NCI-H526 (cell line): ENCODE data around the gene MEFV.
"Not testable (repeated sequence)": the region's sequence is repeated elsewhere in the genome, so short reads cannot be mapped to it uniquely, and the experiment has no call there.

Experiments
- DNase-seq, 2 experiments: peaks; one replicate each; lab custom pipeline; 2025; lab: John Stamatoyannopoulos, UW

The MEFV gene

DNA sequence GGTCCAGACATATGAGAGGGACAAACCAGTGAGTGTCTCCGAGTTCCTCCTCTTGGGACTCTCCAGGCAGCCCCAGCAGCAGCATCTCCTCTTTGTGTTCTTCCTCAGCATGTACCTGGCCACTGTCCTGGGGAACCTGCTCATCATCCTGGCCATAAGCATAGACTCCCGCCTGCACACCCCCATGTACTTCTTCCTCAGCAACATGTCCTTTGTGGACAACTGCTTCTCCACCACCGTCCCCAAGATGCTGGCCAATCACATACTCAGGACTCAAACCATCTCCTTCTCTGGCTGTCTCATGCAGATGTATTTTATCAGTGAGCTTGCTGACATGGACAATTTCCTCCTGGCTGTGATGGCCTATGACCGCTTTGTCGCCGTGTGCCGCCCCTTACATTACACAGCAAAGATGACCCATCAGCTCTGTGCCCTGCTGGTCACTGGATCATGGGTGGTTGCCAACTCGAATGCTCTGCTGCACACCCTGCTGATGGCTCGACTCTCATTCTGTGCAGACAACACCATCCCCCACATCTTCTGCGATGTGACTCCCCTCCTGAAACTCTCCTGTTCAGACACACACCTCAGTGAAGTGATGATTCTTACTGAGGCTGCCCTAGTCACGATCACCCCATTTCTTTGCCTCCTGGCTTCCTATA, 40.7 kb downstream of the MEFV start:
- no peak for DNase-seq

DNA sequence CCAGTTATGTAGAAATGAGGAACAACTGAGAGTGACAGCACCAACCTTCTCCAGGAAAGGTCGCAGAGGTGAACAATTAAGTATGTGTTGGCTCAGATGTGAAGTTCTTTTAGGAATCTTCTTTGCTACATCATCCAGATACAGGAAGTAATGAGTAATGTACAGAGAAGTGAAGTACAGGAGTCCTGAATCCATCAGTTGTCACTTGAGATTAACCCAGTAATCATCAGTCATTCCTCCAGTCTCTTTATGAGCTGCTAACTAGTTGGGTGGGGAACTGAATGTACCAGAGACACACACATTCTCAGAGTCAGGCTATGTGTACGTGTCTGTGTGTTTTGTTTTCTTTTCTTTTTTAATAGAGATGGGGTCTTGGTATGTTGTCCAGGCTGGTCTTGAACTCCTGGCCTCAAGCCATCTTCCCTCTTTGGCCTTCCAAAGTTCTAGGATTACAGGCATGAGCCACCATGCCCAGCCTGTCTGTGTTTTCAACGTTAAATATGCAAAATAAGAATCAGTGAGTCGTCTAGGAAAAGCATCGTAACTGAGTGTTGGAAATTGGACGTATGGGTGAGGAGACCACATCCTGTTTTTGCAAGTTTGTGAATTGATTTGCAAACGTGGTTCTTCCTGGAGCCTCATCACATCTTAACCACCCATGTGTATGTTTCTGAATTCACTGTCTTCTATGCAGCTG, 41.4 kb downstream of the MEFV start:
- no peak for DNase-seq

- no peak for DNase-seq
Observed at GRCh38 chr16:3212567-3212966, 43.9 kb downstream of the MEFV start.

DNA sequence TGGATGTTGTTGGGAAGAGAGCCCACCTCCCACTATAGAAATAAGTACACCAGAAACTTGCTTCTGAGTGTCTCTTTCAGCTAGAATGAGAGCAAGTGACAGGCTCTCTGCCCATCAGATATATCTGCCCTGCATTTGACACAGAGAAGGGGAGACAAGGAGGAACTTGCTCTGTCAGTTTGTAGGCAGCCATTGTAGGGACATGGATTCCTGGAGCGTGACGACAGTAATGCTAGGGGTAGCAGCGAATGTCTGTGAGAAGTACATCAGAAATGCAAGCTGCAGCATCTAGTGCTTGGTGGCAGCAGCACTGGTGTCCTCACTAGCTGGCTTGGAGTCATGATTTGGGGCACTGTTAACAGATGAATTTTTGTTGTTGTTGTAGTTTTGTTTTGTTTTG, 44.4 kb downstream of the MEFV start:
- no peak for DNase-seq

DNA sequence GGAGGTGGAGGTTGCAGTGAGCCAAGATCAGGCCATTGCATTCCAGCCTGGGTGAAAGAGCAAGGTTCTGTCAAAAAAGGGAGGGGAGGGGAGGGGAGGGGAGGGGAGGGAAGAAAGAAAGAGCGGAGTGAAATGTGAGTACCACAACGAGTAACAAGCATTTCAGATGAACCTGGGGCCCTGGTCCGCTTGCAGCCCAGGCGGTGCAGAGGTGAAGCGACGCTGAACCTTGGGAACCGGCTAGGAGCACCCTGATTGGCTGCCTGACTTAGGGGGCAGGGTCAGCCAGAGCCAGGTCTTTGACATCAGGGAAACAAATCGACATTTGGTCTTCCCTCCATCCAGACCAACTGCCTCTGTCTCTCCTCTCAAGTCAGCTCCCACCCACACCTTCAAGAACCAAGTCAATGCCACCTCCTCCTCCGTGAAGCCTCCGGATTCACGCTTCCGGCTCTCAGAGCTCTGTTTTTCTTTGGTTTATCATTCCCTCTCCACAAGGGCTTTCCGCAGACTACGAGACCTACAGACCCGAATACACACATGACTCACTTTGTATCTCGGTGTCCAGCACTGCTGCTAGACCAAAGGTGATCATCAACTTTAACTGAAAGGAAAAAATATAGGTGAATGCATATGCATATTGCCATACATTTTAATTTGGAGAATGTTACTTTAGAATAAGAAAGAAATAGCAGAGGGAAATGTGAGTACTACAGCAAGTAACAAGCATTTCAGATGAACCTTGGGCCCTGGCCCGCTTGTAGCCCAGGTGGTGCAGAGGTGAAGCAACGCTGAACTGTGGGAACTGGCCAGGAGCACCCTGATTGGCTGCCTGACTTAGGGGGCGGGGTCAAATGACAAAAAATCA, 49.1 kb downstream of the MEFV start:
- DNase-seq, result no peak

- not testable (repeated sequence) for DNase-seq
Observed at GRCh38 chr16:3205939-3206338, 50.5 kb downstream of the MEFV start.

DNA sequence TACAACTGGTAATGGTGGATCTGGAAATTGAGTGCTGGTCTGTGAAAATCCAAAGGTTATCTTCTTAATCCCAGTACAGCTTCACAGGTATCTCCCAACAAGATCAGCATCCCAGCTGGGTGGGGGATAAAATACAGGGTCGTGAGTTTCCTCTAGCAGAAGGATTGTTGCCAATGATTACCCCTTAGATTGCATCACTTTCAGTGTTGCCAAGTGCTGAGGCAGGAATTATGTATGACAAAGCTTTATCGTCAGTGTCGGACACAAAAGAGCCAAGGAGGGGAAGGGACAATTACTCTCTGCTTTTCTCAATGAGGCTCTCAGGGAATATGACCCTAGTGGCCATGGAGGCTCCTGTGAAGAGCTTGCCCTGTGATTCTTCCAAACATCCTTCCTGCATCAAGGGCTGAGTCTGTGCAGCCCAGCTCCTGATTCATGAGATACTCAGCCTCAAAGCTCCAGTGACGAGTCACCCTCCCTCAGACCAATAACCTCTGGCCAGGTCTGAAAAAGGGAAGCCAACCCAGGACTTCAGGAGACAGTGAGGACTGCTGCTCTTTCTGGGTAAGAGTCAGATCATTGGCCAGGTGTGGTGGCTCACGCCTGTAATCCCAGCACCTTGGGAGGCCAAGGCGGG, 53.4 kb downstream of the MEFV start:
- DNase-seq, result no peak

DNA sequence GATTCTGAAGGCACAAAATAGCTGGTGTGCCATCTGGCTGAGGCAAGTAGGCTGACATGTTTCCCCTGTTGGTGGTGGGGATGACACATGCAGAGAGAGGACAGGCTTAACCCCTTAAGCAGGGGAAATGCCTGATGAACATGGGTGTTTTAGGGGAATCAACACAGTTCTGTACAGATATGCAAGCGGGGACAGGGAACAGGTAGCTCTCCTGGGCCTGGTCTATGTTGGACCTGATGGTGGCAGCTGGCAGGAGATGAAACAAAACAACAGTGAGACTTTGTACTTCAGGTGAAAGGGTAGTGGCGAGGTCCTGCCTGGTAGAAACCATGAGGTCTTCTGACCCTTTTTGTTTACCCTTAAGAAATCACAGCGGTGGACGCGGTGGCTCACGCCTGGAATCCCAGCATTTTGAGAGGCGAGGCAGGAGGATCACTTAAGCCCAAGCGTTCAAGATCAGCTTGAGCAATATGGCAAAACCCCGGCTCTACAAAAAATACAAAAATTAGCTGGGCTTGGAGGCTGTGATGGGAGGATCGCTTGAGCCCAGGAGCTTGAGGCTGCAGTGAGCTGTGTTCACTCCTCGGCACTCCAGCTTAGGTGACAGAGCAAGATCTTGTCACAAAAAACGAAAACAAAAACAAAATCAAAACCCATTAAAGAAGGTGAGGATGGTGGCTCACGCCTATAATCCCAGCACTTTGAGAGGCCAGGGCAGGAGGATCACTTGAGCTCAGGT, 57.9 kb downstream of the MEFV start:
- DNase-seq, result no peak

GRCh38 chr16:3197694-3198333, 58.6 kb downstream of the MEFV start:
- DNase-seq, result not testable (repeated sequence)

DNA sequence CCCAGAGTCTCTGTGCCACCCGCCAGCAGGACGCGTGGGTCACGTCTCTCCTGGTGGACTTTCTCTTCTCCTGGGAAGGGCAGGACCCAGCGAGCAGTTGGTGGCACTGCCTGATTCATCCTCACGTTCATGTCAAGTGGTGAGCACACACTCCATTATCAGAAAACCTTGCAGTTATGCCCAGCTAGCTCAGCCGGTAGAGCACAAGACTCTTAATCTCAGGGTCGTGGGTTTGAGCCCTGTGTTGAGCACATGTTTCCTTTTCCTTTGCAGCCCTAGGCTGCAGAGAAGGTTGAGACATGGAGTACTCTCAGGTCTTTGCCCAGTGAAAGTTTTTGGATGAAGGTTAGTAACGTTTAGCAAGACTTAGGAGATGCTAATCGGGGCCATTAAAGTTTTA, 60.5 kb downstream of the MEFV start:
- no peak for DNase-seq

GRCh38 chr16:3194792-3195191, 61.6 kb downstream of the MEFV start:
- no peak for DNase-seq

DNA sequence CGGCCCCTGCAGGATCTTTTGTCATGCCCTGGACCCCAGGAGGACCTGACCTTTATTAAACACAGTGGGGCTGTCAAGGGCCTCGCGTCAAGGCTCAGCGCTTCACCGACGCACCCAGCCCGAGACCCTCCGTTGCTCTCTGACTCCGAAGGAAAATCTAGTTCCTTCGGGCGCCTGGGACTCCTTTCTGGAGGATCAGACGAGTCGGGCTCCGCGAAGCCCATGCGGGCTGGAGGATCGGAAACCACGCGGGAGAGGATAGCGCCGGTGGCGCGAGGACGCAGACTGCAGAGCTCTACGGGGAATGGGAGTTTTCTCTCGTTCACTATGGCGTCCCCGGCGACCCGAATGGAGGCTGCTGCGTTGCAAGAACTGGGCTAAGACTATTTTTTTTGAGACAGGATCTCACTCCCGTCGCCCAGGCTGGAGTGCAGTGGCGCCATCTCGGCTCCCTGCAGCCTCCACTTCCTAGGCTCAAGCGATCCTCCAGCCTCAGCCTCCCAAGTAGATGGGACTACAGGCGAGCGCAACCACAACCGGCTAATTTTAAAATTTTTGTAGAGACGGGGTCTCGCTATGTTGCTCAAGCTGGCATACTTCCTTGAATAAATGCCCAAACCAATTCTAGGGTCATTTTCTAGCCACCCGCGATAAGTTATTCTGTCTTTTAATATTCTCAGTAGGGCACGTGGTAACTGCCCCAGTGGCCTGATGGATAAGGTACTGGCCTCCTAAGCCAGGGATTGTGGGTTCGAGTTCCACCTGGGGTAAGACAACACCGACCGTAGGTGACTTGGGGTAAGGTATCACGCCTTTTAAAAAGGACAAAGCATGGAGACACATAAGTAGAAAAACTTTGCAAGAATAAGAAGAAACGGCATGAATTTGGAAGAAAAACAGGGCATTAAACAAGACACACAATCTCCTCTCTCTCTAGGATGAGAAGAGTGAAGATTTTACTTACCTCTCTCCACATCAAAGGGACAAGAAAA, 62.9 kb downstream of the MEFV start:
- no peak for DNase-seq

GRCh38 chr16:3192476-3193019, 63.9 kb downstream of the MEFV start:
- DNase-seq, result no peak
